IPS DF 4.7 (cell line): ENCODE measurements around the gene CCDC40.
"Not testable (repeated sequence)": the region's sequence is repeated elsewhere in the genome, so short reads cannot be mapped to it uniquely, and the experiment has no call there.

Experiments
- DNase-seq: peaks from one replicate; pipeline ENCODE4 v3.0.0-alpha.2; 2013; ENCODE audit warnings: low spot score; ENCODE audit errors: extremely low read depth

Gene CCDC40, protein sequence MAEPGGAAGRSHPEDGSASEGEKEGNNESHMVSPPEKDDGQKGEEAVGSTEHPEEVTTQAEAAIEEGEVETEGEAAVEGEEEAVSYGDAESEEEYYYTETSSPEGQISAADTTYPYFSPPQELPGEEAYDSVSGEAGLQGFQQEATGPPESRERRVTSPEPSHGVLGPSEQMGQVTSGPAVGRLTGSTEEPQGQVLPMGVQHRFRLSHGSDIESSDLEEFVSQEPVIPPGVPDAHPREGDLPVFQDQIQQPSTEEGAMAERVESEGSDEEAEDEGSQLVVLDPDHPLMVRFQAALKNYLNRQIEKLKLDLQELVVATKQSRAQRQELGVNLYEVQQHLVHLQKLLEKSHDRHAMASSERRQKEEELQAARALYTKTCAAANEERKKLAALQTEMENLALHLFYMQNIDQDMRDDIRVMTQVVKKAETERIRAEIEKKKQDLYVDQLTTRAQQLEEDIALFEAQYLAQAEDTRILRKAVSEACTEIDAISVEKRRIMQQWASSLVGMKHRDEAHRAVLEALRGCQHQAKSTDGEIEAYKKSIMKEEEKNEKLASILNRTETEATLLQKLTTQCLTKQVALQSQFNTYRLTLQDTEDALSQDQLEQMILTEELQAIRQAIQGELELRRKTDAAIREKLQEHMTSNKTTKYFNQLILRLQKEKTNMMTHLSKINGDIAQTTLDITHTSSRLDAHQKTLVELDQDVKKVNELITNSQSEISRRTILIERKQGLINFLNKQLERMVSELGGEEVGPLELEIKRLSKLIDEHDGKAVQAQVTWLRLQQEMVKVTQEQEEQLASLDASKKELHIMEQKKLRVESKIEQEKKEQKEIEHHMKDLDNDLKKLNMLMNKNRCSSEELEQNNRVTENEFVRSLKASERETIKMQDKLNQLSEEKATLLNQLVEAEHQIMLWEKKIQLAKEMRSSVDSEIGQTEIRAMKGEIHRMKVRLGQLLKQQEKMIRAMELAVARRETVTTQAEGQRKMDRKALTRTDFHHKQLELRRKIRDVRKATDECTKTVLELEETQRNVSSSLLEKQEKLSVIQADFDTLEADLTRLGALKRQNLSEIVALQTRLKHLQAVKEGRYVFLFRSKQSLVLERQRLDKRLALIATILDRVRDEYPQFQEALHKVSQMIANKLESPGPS

DNA sequence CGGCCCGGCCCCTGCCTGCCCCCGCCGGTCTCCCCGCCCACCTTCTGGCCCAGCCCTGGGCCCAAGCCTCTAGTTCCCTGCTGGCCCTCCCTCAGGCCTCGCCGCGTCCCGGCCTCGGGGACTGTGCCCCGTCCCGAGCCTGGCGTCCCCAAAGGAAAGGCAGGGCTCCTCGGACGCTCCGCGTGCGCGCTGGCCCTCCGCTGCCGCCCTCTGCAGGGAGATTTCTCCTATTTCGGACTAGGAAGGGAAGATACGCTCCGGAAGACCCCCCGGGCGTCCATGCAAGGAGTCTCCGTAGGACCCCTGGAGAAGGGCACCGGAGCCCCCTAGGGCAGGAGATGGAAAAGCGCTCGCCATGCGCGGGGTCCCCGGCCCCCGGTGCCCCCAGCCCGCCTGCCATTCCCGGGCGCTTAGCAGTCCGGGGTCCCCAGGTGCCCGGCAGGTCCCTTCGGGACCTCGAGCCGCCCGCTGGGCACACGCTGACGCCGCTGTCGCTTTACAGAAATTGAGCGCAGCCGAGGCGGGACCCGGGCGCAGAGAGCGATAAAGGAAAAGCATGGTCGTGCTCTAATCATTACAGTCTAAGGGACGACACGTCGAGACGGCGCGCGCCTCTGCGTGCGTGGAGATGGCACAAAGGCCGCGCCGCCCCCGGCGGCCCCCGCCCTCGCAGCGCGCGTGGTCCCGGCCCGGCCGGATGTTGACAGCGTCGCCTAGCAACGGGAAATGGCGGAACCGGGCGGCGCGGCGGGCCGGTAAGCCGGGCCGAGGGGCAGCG is at the start of gene CCDC40:
Gene CCDC40 (plus strand): TSS at position 706 of the 778 bp plus-strand sequence. CDS start 21 bp downstream, at position 727.
- no peak for DNase-seq

DNA sequence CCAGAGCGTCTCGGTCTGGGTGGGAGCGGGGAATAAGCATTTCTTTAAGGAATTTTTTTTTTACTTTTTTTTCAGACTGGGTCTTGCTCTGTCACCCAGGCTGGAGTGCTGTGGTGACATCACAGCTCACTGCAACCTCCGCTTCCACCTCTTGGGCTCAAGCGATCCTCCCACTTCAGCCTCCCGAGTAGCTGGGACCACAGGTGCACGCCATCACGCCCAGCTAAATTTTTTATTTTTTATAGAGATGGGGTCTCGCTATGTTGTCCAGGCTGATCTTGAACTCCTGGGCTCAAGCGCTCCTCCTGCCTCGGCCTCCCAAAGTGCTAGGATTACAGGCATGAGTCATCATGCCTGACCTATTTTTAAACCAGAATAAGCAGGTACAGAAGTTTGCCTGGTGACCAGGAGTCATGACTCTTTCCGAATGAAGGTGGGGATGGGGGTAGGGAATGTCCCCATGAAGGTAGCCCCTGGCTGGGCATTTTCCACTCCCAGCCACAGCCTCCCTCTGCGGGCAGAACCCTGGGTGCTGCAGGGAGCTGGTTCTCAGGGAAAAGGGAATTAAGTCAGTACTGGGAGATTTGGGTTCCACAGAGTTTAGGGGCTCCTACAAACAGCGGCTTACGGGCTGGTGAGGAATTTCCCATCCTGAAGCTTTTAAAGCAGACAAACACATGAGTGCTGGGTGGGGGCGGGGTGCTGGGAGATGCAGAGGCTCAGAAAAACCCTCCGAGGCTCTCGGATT is 49.1 kb upstream of the CCDC40 start:
- no peak for DNase-seq

DNA sequence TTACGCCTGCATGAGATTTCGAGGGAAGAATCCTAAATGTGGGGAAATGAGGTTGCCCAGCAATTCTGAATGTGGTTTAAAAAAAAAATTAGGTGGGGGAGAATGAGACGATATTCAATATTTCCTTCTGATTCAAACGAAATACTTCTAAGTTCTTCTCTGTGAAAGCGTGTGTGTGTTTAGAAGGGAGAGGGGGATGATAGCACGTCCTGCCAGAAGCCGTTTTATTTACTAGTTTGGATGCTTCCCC is 48.6 kb upstream of the CCDC40 start:
- no peak for DNase-seq

DNA sequence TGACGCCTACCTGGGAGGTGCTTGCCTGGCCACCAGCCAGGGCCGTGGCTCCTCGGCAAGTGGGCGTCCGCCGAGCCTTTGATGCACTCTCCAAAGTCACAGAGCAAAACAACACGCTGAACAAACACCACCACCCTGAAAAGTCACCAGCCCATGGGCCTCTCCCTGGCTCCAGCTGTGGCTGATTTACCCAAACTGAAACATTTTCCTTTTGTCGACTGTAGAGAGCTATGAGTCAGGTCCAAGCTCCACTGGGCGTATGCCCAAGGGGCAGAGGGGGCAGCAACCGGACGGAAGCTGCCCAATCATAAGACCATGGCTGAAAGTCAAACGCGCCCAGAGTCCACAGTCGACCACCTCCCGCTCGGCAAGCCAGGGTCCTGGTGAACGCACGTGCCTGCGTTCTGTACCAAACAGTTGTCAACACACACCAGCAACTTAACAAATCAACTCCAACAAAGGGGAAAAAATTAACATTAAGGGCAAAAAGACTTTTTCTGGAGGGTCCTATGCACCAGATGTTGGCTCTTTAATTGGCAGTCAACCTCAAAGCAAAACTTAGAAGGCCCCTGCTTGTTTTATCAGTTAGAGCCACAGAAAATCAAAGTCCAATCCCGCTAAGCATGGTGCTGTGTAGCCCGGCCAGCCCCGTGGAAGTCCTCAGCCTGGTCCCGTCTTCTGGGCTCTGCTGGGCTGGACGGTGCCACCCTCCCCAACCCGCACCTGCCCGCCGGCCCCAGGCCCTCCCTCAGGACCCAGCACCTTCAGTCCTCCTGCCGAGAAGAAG is 48.1 kb upstream of the CCDC40 start:
- DNase-seq, result no peak

DNA sequence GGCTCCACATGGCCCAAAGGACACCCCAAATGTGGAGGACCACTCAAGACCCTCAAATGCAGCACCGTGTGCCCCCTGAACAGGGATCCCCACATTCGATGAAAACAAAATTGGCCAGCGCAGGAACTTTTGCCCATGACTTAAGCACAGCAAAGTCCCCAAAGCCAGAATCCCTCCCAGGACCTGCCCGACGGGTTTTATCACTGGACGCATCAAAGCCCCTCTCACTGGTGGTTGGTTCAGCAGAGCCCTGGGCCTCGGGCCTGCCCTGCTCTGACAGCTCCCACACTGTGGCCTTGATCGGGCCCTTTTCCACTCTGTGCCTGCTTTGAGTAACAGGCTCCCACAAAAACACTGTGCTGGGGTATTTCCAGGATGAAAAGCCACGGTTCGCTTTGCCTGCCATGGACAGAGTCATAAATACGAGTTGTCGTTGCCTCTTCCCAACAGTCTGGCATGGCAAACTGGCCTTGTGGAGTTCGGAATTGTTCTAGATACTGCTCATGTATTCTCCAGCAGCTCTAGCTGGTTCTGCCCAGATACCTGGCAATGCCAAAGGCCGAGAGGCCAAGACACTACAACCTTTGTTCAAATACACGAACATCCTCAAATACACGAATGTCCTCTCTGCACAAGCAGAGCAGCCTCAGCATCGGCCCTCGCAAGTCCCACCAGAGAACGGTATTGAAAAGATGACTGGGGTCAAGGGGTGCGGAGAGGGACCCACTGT is 47.2 kb upstream of the CCDC40 start:
- DNase-seq, result no peak

DNA sequence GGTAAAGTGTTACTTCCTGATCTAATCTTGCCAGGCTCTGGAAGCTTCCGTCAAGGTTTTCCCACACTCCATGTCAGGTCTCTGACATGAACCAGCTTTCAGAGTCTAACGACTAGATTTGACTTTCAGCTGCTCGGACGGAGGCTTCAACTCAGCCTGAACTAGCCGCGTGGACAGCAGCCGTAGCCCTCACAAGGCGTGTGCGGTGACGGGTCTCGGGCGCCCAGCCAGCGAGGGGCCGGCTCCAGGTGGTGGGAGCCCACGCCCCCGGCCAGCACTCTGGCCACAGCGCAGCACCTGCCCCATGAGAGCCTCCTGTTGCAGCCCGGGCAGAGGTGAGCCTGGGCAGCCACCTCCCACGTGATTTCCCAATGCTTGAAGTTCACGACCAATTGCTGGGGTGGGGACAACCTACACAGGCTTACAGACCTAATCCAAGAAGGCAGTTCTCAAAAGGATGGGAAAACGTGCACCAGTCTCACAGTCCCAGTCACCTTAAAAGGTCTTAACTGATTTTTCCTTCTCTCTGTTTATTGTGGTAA is 46.3 kb upstream of the CCDC40 start:
- DNase-seq, result no peak

DNA sequence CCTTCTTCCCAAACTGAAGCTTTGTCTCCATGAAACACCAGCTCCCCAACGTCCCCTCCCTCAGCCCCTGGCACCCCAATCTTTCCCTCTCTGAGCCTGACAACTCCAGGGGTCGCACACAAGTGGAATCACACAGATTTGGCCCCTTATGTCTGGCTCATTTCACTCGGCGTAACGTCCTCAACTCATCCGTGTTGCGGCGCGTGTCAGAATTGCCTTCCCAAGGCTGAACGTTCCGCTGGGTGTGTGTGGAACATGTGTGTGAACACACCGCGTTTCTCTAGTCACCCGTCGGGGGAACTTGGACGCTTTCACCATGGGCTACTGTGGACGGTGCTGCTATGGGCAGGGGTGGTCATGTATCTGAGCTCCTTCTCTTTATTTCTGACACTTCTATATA is 45.7 kb upstream of the CCDC40 start:
- no peak for DNase-seq

DNA sequence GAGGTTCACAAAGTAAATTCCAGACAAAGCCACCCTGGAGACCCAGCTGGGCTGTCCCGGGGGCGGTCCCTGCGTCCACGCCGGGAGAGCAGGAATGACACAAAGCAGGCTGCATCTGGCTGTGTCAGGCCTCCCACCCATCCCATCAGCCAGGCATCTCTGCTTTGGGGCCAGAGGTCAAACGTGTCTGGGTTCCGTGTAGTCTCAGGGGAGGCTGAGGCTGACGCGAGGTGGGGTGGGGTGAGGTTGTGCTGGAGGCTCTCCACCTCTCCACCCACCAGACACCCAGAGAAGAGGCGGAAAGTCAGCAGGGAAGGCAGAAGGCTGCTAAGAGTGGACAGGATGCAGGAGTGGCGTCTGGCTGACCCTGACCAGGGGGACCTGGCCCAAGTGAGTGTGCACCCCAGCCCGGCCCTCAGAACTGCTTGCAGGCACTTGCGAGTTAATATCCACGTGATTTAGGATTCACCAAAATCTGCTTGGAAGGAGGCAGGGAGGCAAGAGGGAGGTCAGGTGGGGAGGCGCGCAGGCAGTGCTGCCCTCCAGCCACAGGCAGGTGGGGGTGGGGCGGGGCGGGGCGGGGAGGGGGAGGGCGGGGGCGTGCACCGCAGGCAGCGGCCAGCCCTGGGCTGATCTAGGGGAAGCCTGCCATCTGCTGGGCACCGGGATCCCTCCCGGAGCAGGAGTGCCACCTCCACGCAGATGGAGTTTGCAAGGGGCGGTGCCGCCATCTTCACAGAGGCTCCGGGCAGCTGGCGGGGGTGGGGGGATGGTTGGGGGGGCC is 45.1 kb upstream of the CCDC40 start:
- DNase-seq, result no peak

DNA sequence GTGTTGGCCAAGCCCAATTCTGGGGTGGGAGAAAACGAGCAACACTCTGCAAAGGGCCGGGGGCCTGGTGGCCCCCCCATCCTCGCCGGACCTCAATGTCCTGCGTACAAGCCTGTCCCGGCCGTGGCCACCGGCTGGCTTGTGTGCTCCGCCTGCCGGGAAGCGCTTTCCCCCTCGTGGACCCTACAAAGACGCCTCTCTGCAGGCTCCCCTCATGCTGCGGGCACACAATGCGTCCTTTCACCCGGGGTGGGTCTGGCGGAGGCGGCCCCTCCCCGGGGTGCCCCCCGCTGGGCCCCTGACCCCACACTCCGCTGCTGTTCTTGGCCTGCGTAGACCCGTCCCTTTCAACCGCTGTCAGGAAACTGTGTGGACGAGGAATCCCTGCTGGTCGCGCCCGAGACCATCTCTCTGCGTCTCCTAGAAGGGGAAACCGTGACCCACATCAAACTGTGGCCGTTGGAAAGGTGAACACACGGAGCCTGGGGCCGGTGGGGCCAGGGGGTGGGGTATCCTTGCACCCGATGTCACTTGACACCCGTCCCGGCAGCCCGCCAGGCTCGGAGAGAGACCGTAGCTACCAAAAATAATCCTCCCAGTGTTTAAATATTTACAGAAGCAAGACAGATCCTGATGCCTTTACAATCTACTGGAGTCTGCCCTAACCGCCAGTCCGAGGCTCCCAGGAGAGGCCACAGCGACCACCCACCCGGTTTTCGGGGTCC is 44.4 kb upstream of the CCDC40 start:
- DNase-seq, result no peak

DNA sequence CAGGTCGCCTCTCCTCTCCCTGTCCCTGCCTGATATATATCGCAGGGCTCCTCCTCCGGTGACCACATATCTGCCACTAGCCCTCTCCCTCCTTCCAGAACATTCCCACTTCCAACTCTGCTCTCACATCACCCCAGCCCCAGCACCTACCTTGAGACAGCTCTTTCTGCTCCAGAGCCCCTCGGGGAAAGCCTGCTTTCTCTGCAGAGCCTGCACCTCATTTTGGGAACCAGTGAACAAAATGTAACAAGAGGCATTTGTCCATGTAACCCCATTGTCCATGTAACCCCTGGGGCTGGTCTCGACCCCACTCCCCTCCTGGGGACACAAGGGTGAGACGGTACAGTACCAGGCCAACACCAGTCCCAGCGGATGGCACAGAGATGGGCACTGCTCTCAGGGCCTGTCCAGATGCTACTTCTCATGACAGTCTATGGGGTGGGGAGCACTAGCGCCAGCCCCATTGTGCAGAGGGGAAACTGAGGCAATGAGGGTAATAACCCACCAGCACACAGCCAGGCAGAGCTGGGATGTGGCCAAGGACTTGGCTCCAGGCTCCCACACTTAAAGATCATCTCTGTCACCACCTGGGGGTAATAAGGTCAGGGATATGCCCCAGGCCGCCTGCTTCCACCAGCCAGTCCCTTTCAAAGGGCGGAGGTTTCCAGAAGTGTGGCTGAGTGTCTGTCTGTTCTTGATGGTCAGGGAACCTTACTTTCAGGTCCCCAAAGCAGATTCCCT is 43.6 kb upstream of the CCDC40 start:
- no peak for DNase-seq

DNA sequence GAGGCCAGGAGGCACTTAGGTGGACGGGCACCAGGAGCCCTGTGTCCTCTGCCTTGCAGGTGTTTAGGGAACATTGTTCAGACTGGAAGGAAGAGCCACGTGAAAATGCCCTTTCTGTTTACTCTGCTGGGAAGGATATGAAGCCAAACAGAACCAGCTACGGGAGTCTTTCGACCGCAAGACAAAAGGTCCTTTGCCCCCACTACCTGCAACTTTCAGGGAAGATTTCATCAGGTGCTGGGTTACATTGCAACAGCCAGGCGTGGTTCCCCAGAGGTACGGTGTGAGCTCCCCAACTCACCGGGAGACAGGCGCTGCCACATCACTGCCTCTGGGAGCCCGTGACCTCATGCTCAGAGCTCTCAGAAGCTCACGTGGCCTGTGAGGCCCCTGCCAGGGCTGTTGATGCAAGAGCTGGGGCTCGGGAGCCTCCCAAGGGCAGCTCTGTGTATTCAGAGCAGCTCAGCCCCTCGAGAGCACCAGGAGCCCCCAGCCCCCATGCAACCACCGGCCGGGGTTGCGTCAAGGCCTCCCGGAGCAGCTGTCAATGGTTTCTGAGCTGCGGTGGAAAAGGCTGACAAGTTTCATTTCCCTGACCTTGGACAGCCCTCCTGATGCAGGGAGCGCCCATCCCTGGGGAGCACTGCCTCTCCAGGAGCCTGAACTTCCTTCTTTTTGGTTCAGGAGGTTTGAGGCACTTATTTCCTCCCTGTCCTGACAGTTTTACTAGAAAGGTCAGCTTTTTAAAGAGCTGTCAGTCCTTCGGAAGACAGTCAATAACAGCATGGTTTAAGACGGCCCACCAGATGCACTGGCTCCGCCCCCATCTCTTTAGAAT is 42.8 kb upstream of the CCDC40 start:
- DNase-seq, result no peak

DNA sequence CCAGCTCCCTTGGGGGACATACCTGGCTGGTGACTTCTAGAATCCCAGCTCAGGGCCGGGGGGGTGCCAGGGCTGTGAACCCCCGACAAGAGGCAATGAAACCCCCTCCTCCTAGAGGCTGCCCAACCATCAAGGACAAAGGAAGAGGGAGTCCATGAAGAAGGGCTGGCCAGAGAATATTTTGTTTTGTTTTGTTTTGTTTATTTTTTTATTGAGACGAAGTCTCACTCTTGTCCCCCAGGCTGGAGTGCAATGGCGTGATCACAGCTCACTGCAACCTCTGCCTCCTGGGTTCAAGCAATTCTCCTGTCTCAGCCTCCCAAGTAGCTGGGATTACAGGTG is 42.2 kb upstream of the CCDC40 start:
- not testable (repeated sequence) for DNase-seq

DNA sequence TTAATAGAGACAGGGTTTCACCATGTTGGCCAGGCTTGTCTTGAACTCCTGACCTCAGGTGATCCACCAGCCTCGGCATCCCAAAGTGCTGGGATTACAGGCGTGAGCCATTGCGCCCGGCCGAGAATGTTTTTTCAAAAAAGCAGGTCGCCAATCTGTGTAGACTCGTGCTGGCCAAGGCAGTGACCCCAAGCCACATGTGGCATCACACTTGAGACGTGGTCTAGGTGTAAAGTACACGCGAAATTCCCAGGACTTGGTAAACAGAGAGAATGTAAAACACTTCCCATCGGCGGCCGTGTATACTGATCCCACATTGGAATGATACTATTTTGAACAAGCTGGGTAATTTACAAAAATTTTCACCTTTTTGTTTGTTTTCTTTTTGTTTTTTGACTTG is 41.8 kb upstream of the CCDC40 start:
- DNase-seq, result no peak

DNA sequence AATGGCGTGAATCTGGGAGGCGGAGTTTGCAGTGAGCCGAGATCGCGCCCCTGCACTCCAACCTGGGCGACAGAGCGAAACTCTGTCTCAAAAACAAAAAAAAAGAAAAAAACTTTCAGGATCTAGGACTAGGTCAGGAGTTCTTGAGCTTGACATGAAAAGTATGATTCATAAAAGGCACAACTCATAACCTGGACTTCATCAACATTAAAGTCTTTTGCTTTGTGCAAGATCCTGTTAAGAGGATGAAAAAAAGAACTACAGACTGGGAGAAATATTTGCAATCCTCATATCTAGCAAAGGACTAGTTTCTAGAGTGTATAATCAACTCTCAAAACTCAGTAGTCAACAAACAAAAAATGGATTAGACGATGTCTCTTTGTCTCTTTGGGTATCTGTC is 40.7 kb upstream of the CCDC40 start:
- DNase-seq, result no peak

DNA sequence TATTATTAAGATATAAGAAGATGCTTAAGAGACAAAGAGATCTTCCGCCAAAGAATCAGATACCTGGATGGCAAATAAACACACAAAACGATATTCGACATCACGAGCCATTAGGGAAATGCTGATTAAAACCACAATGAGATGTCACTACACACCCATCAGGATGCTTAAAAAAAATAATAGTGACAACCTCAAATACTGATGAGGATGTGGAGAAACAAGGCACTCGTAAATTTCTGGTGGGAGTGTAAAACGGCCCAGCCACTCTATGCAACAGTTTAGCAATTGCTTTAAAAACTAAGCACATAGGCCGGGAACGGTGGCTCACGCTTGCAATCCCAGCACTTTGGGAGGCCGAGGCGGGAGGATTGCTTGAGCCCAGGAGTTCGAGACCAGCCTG is 40.2 kb upstream of the CCDC40 start:
- DNase-seq, result no peak

DNA sequence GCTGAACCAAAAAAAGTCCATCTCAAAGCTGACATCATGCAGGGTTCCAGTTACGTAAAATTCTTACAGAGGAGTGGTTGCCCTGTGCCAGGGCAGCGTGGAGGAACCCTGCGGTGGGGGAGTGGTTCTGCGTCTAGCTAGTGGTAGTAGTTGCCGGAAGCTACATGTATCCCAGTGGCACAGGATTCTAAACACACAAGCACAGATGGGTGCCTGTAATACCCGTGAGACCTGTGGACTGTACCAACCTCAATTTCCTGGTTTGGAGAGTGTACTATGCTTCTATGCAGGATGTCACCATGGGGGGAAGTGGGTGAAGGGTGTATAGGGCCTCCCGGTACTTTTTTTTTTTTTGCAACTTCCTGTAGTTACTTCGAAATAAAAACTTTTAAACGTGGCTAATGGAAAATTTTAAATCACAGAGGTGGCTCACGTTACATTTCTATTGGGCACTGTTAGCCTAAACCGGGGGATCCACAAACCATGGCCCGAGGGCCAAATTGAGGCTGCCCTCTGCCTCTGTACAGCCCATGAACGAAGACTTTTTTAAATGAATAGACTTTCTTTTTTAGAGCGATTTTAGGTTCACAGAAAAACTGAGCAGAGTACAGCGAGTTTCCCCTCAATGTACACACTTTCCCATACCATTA is 39.3 kb upstream of the CCDC40 start:
- no peak for DNase-seq
